Superior temporal gyrus (tissue), 1 donor: ENCODE data around the gene UHRF1.
"Not testable (repeated sequence)": the region's sequence is repeated elsewhere in the genome, so short reads cannot be mapped to it uniquely, and the experiment has no call there.

Experiments
- DNase-seq: peaks from one replicate; pipeline ENCODE4 v3.0.0-alpha.2; 2016; ENCODE audit errors: extremely low spot score

The UHRF1 gene

GRCh38 chr19:4971816-4972495, 62.7 kb downstream of the UHRF1 start:
- no peak for DNase-seq

- no peak for DNase-seq
These were observed 63.4 kb downstream of the UHRF1 start for GRCh38 chr19:4972509-4973230.

- DNase-seq: no peak
These were observed 65.7 kb downstream of the UHRF1 start for GRCh38 chr19:4974880-4975469.

GRCh38 chr19:4975601-4976000, 66.3 kb downstream of the UHRF1 start:
- not testable (repeated sequence) for DNase-seq

- peak; percentile 50 for DNase-seq
These were observed 67.3 kb downstream of the UHRF1 start for GRCh38 chr19:4976401-4977298.

- no peak for DNase-seq
These were observed 68.2 kb downstream of the UHRF1 start for GRCh38 chr19:4977299-4978174.

GRCh38 chr19:4979211-4979807, 70.0 kb downstream of the UHRF1 start:
- DNase-seq: no peak

GRCh38 chr19:4980067-4980466, 70.8 kb downstream of the UHRF1 start:
- no peak for DNase-seq

- DNase-seq: no peak
These were observed 71.8 kb downstream of the UHRF1 start for GRCh38 chr19:4980838-4981680.

- no peak for DNase-seq
These were observed 72.3 kb downstream of the UHRF1 start for GRCh38 chr19:4981681-4981958.

- no peak for DNase-seq
These were observed 74.2 kb downstream of the UHRF1 start for GRCh38 chr19:4983346-4984105.

GRCh38 chr19:4984106-4984380, 74.7 kb downstream of the UHRF1 start:
- no peak for DNase-seq

GRCh38 chr19:4984438-4984990, 75.2 kb downstream of the UHRF1 start:
- DNase-seq: no peak

- DNase-seq: no peak
These were observed 76.3 kb downstream of the UHRF1 start for GRCh38 chr19:4985551-4985991.

- no peak for DNase-seq
These were observed 76.8 kb downstream of the UHRF1 start for GRCh38 chr19:4986056-4986455.

- DNase-seq: no peak
These were observed 77.2 kb downstream of the UHRF1 start for GRCh38 chr19:4986471-4986891.

- no peak for DNase-seq
These were observed 78.0 kb downstream of the UHRF1 start for GRCh38 chr19:4987256-4987655.

GRCh38 chr19:4987692-4988370, 78.5 kb downstream of the UHRF1 start:
- no peak for DNase-seq
